ENCODE measurements around the gene STK32B.

- TF ChIP-seq POLR2A (IDR thresholded peaks at IDR 0.05; ENCODE audit: low read length) (no peak), GATA1 (IDR thresholded peaks at IDR 0.05; ENCODE audit: low read depth, low read length) (no peak)
Observed at GRCh38 chr4:5374994-5375393, 323.7 kb downstream of the STK32B start.
